ENCODE results near the gene GRPEL1.

GRPEL1 gene

GRCh38 chr4:7025040-7025602 is 42.7 kb downstream of the GRPEL1 start:
- DNase-seq, result no peak

GRCh38 chr4:7024336-7024890 is 43.5 kb downstream of the GRPEL1 start:
- no peak for DNase-seq

GRCh38 chr4:7023901-7024300 is 44.0 kb downstream of the GRPEL1 start:
- DNase-seq, result no peak

- DNase-seq, result no peak
Measured at GRCh38 chr4:7023486-7023885, 44.4 kb downstream of the GRPEL1 start.

- no peak for DNase-seq
Measured at GRCh38 chr4:7021930-7022664, 45.8 kb downstream of the GRPEL1 start.

- no peak for DNase-seq
Measured at GRCh38 chr4:7021355-7021754, 46.5 kb downstream of the GRPEL1 start.

- DNase-seq, result no peak
Measured at GRCh38 chr4:7020856-7021255, 47.0 kb downstream of the GRPEL1 start.

- DNase-seq, result no peak
Measured at GRCh38 chr4:7020290-7020689, 47.6 kb downstream of the GRPEL1 start.

- no peak for DNase-seq
Measured at GRCh38 chr4:7019367-7019766, 48.5 kb downstream of the GRPEL1 start.

- no peak for DNase-seq
Measured at GRCh38 chr4:7018281-7018680, 49.6 kb downstream of the GRPEL1 start.

GRCh38 chr4:7017446-7018048 is 50.3 kb downstream of the GRPEL1 start:
- peak in 13 of 56 donors; percentile 6 to 57 (median 28) for DNase-seq

- DNase-seq, result no peak
Measured at GRCh38 chr4:7016512-7016911, 51.4 kb downstream of the GRPEL1 start.

GRCh38 chr4:7016086-7016485 is 51.8 kb downstream of the GRPEL1 start:
- no peak for DNase-seq

- DNase-seq, result no peak
Measured at GRCh38 chr4:7015383-7016035, 52.4 kb downstream of the GRPEL1 start.

GRCh38 chr4:7014815-7015214 is 53.0 kb downstream of the GRPEL1 start:
- DNase-seq, result no peak

GRCh38 chr4:7013175-7013574 is 54.7 kb downstream of the GRPEL1 start:
- DNase-seq, result no peak

- no peak for DNase-seq
Measured at GRCh38 chr4:7009564-7009963, 58.3 kb downstream of the GRPEL1 start.
